GM12878 (cell line): ENCODE measurements around the gene BCKDHA. TPM values are rescaled to one million over a fixed set of nuclear protein-coding genes. Genes with fewer than 3 reads are reported as not detected.

Experiments
- CBX3 ChIP-seq: fragments of 200-600 bp; sonication (generic); IDR thresholded peaks from 2 replicates; pipeline ENCODE4 v1.6.1; 2016; ENCODE audit warnings: low read depth, borderline replicate concordance
- CUX1 ChIP-seq: IDR thresholded peaks from 2 replicates; pipeline ENCODE4 v1.6.1; 2012; ENCODE audit warnings: improper control_type of control experiment, low read depth, low read length; ENCODE audit not compliant: insufficient replicate concordance
- DPF2 ChIP-seq: fragments of 450-650 bp; IDR thresholded peaks from 2 replicates; pipeline ENCODE4 v1.6.1; 2017; ENCODE audit warnings: mild to moderate bottlenecking
- KLF5 ChIP-seq: fragments of 450-650 bp; IDR thresholded peaks from 2 replicates; pipeline ENCODE4 v1.6.1; 2014; ENCODE audit warnings: mild to moderate bottlenecking; ENCODE audit not compliant: partially characterized antibody
- NFXL1 ChIP-seq: fragments of 450-650 bp; IDR thresholded peaks from 2 replicates; pipeline ENCODE4 v1.6.1; 2017; ENCODE audit warnings: antibody characterized with exemption, mild to moderate bottlenecking, borderline replicate concordance
- NFYA ChIP-seq: IDR thresholded peaks from 2 replicates; pipeline ENCODE4 v1.6.1; 2011; ENCODE audit warnings: low read depth, mild to moderate bottlenecking, low read length, improper control_type of control experiment, borderline replicate concordance
- PKNOX1 ChIP-seq: fragments of 450-650 bp; IDR thresholded peaks from 2 replicates; pipeline ENCODE4 v1.6.1; 2016; ENCODE audit warnings: mild to moderate bottlenecking
- POLR2A ChIP-seq: IDR thresholded peaks from 2 replicates; pipeline ENCODE4 v1.6.1; 2011; ENCODE audit warnings: low read depth, mild to moderate bottlenecking, low read length
- POU2F2 ChIP-seq: IDR thresholded peaks from 3 replicates; pipeline ENCODE4 v1.6.1; 2011; ENCODE audit warnings: low read depth, mild to moderate bottlenecking, low read length, borderline replicate concordance
- SPI1 ChIP-seq: IDR thresholded peaks from 2 replicates; pipeline ENCODE4 v1.6.1; 2011; ENCODE audit warnings: low read depth, mild to moderate bottlenecking, low read length, moderate library complexity, borderline replicate concordance; ENCODE audit not compliant: insufficient read depth
- STAT3 ChIP-seq: IDR thresholded peaks from 2 replicates; pipeline ENCODE4 v1.6.1; 2011; ENCODE audit warnings: low read depth, low read length, improper control_type of control experiment
- SUZ12 ChIP-seq: fragments of 200-600 bp; sonication (generic); IDR thresholded peaks from one replicate; pipeline ENCODE4 v1.6.1; 2018; ENCODE audit warnings: antibody characterized with exemption, mild to moderate bottlenecking; ENCODE audit not compliant: unreplicated experiment
- TBL1XR1 ChIP-seq: IDR thresholded peaks from 2 replicates; pipeline ENCODE4 v1.6.1; 2012; ENCODE audit warnings: low read depth, low read length, improper control_type of control experiment
- ZNF217 ChIP-seq: fragments of 450-650 bp; IDR thresholded peaks from 2 replicates; pipeline ENCODE4 v1.6.1; 2017; ENCODE audit warnings: antibody characterized with exemption, mild to moderate bottlenecking
- ZSCAN29 ChIP-seq: fragments of 450-650 bp; IDR thresholded peaks from 2 replicates; pipeline ENCODE4 v1.6.1; 2017; ENCODE audit warnings: mild to moderate bottlenecking, moderate library complexity
- polyA plus RNA-seq, 11 experiments: library from polyadenylated mRNA; depleted of rRNA in 4 of 11; unstranded in 6 of 11; stranded (reverse) in 5 of 11; fragments of >200 nt; fragmentation: Nextera tagmentation in 4 of 11; fragmentation: Illumina TruSeq in 1 of 11; extraction: Ambion mirVana in 4 of 11; extraction: Trizol in 1 of 11; gene quantifications; 1 replicate in 1 of 11; 2 replicates in 10 of 11; pipeline versions ENCODE4 v1.2.1 to v1.2.3, GENCODE V29; 2011 to 2016; ENCODE audit warnings: inconsistent platforms in 2 of 11, missing spikeins in 2 of 11, low read depth in 1 of 11
- total RNA-seq, 4 experiments: library from RNA; depleted of rRNA in 3 of 4; stranded (reverse); fragments of >200 nt in 3 of 4; fragmentation: Illumina TruSeq in 1 of 4; extraction: Trizol in 1 of 4; gene quantifications; 2 replicates each; pipeline versions ENCODE4 v1.2.1 to v1.2.3, GENCODE V29; 2013 to 2021
- TF ChIP-seq, protein P1 (sequence below): fragments of 450-650 bp; IDR thresholded peaks from 2 replicates; pipeline ENCODE4 v1.6.1; 2017; ENCODE audit warnings: mild to moderate bottlenecking, low read depth, inconsistent platforms; ENCODE audit not compliant: poor library complexity, severe bottlenecking
- TF ChIP-seq, protein P2 (sequence below): fragments of 450-650 bp; IDR thresholded peaks from 2 replicates; pipeline ENCODE4 v1.6.1; 2017; ENCODE audit warnings: mild to moderate bottlenecking, moderate library complexity

The BCKDHA gene
- total and polyA plus RNA-seq, 10 of the 15 experiments (the other 5 are each of a cell fraction or from before 2014, with no cell fraction given) = 9.9 to 107 (median 46.4) TPM

GRCh38 chr19:41351339-41352245 is 46.0 kb upstream of the BCKDHA start (continued):
- no peak for TF ChIP-seq CUX1
- TF ChIP-seq PKNOX1 = no peak
- TF ChIP-seq ZNF217 = no peak
- no peak for TF ChIP-seq ZSCAN29
- no peak; the same call in 2 of the 3 replicates for TF ChIP-seq POU2F2
- TF ChIP-seq DPF2 = peak; percentile 60; the same call in 1 of the 2 replicates
- no peak for TF ChIP-seq CBX3
- TF ChIP-seq STAT3 = no peak
- TF ChIP-seq POLR2A = peak; percentile 69
- no peak for TF ChIP-seq SUZ12
- TF ChIP-seq, protein P1, sequence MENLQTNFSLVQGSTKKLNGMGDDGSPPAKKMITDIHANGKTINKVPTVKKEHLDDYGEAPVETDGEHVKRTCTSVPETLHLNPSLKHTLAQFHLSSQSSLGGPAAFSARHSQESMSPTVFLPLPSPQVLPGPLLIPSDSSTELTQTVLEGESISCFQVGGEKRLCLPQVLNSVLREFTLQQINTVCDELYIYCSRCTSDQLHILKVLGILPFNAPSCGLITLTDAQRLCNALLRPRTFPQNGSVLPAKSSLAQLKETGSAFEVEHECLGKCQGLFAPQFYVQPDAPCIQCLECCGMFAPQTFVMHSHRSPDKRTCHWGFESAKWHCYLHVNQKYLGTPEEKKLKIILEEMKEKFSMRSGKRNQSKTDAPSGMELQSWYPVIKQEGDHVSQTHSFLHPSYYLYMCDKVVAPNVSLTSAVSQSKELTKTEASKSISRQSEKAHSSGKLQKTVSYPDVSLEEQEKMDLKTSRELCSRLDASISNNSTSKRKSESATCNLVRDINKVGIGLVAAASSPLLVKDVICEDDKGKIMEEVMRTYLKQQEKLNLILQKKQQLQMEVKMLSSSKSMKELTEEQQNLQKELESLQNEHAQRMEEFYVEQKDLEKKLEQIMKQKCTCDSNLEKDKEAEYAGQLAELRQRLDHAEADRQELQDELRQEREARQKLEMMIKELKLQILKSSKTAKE = no peak
- TF ChIP-seq KLF5 = no peak
- TF ChIP-seq NFYA = no peak
- TF ChIP-seq NFXL1 = no peak
- no peak for TF ChIP-seq TBL1XR1
- TF ChIP-seq, protein P2, sequence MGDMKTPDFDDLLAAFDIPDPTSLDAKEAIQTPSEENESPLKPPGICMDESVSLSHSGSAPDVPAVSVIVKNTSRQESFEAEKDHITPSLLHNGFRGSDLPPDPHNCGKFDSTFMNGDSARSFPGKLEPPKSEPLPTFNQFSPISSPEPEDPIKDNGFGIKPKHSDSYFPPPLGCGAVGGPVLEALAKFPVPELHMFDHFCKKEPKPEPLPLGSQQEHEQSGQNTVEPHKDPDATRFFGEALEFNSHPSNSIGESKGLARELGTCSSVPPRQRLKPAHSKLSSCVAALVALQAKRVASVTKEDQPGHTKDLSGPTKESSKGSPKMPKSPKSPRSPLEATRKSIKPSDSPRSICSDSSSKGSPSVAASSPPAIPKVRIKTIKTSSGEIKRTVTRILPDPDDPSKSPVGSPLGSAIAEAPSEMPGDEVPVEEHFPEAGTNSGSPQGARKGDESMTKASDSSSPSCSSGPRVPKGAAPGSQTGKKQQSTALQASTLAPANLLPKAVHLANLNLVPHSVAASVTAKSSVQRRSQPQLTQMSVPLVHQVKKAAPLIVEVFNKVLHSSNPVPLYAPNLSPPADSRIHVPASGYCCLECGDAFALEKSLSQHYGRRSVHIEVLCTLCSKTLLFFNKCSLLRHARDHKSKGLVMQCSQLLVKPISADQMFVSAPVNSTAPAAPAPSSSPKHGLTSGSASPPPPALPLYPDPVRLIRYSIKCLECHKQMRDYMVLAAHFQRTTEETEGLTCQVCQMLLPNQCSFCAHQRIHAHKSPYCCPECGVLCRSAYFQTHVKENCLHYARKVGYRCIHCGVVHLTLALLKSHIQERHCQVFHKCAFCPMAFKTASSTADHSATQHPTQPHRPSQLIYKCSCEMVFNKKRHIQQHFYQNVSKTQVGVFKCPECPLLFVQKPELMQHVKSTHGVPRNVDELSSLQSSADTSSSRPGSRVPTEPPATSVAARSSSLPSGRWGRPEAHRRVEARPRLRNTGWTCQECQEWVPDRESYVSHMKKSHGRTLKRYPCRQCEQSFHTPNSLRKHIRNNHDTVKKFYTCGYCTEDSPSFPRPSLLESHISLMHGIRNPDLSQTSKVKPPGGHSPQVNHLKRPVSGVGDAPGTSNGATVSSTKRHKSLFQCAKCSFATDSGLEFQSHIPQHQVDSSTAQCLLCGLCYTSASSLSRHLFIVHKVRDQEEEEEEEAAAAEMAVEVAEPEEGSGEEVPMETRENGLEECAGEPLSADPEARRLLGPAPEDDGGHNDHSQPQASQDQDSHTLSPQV = no peak
- TF ChIP-seq SPI1 = peak; percentile 92
